H1 (cell line): ENCODE results near the gene AQP6. TPM values are rescaled to one million over a fixed set of nuclear protein-coding genes. Genes with fewer than 3 reads are reported as not detected.
A peak's percentile ranks its signal among the peaks of the same experiment; 100 is the strongest.

Experiments used
- CTCF ChIA-PET: fragments of 300-600 bp; sonication (Branson Sonifier 250); formaldehyde crosslinking; loops from one replicate; lab custom pipeline; 2021; ENCODE audit not compliant: partially characterized antibody; lab: Charles Lee
- POLR2A ChIA-PET: fragments of 300-600 bp; sonication (Branson Sonifier 250); formaldehyde crosslinking; loops from one replicate; lab custom pipeline; 2021; ENCODE audit warnings: inconsistent platforms; ENCODE audit not compliant: partially characterized antibody; lab: Charles Lee
- DNase-seq, 2 experiments: peaks; one replicate each; pipeline versions ENCODE4 v3.0.0 to v3.0.0-alpha.2; 2010 to 2022; ENCODE audit warnings: low spot score in 2 of 2, low read depth in 1 of 2, mixed read lengths in 1 of 2
- FAIRE-seq: peaks from 2 replicates; lab custom pipeline; 2011; peaks lifted over from hg19 to GRCh38; lab: Jason Lieb, UNC
- H2AFZ ChIP-seq: 2 replicates; pipeline ENCODE4 v1.8.1; 2012; ENCODE audit warnings: low read length, inconsistent platforms
- H2AK5ac ChIP-seq: 2 replicates; pipeline ENCODE4 v1.6.1; 2013; ENCODE audit warnings: low read depth, low read length
- H2BK120ac ChIP-seq: replicated peaks from 2 replicates; pipeline ENCODE3; 2013; ENCODE audit warnings: low read depth, low read length, inconsistent platforms
- H2BK12ac ChIP-seq: 2 replicates; pipeline ENCODE4 v1.6.1; 2013; ENCODE audit warnings: low read depth, low read length
- H2BK15ac ChIP-seq: 2 replicates; pipeline ENCODE4 v1.6.1; 2013; ENCODE audit warnings: low read length
- H2BK20ac ChIP-seq: 2 replicates; pipeline ENCODE4 v1.6.1; 2013; ENCODE audit warnings: low read length
- H2BK5ac ChIP-seq: 2 replicates; pipeline ENCODE4 v1.6.1; 2013; ENCODE audit warnings: low read depth, low read length
- H3K14ac ChIP-seq: 2 replicates; pipeline ENCODE4 v1.6.1; 2013; ENCODE audit warnings: inconsistent platforms; ENCODE audit not compliant: insufficient read length
- H3K18ac ChIP-seq: 2 replicates; pipeline ENCODE4 v1.6.1; 2013; ENCODE audit warnings: low read length; ENCODE audit errors: extremely low read depth
- H3K23ac ChIP-seq: 2 replicates; pipeline ENCODE4 v1.6.1; 2013; ENCODE audit warnings: inconsistent platforms; ENCODE audit not compliant: insufficient read length
- H3K23me2 ChIP-seq: 2 replicates; pipeline ENCODE4 v1.6.1; 2013; ENCODE audit warnings: low read depth, low read length
- H3K27ac ChIP-seq: 2 replicates; pipeline ENCODE4 v1.6.1; 2011; ENCODE audit warnings: low read depth, low read length, inconsistent platforms
- H3K27me3 ChIP-seq, 4 experiments: replicated peaks in 1 of 4; 1 replicate in 1 of 4; 2 replicates in 3 of 4; pipeline versions ENCODE4 v1.6.1 to v1.8.1; 2011 to 2013; ENCODE audit warnings: low read length in 3 of 4, mild to moderate bottlenecking in 3 of 4, inconsistent platforms in 2 of 4, mixed read lengths in 2 of 4, moderate library complexity in 1 of 4; ENCODE audit not compliant: control insufficient read depth in 3 of 4, insufficient read depth in 3 of 4; ENCODE audit errors: extremely low read depth in 1 of 4
- H3K36me3 ChIP-seq, 4 experiments: 2 replicates each; pipeline versions ENCODE4 v1.6.1 to v1.8.1; 2011 to 2013; ENCODE audit warnings: mild to moderate bottlenecking in 4 of 4, low read length in 3 of 4, moderate library complexity in 2 of 4, control low read depth in 1 of 4, inconsistent platforms in 1 of 4; ENCODE audit not compliant: insufficient read depth in 4 of 4, control insufficient read depth in 2 of 4
- H3K4ac ChIP-seq: replicated peaks from 2 replicates; pipeline ENCODE3; 2013; ENCODE audit warnings: low read length, low read depth, mixed read lengths, inconsistent platforms; ENCODE audit not compliant: insufficient read length
- H3K4me1 ChIP-seq, 4 experiments: replicated peaks in 1 of 4; 1 replicate in 1 of 4; 2 replicates in 3 of 4; pipeline versions ENCODE4 v1.6.1 to v1.8.1; 2011 to 2013; ENCODE audit warnings: low read length in 3 of 4, inconsistent platforms in 2 of 4, mixed read lengths in 1 of 4; ENCODE audit not compliant: insufficient read depth in 4 of 4, control insufficient read depth in 3 of 4
- H3K4me2 ChIP-seq, 2 experiments: 2 replicates each; pipeline versions ENCODE4 v1.6.1 to v1.8.1; 2011 to 2013; ENCODE audit warnings: low read depth in 2 of 2, low read length in 2 of 2, control low read depth in 1 of 2, inconsistent platforms in 1 of 2, mild to moderate bottlenecking in 1 of 2; ENCODE audit not compliant: insufficient read depth in 1 of 2
- H3K4me3 ChIP-seq, 4 experiments: fragments of 200-600, 300-600 bp in 1 of 4; sonication (generic), shearing (Covaris generic), sonication (Bioruptor Twin) in 1 of 4; 2 replicates each; pipeline versions ENCODE4 v1.5.1 to v1.8.1; 2011 to 2016; ENCODE audit warnings: low read length in 4 of 4, low read depth in 3 of 4, control low read depth in 2 of 4, inconsistent platforms in 2 of 4, mild to moderate bottlenecking in 2 of 4, mixed read lengths in 1 of 4, moderate library complexity in 1 of 4; ENCODE audit not compliant: insufficient read depth in 2 of 4; ENCODE audit errors: extremely low read depth in 1 of 4
- H3K56ac ChIP-seq: replicated peaks from 2 replicates; pipeline ENCODE3; 2013; ENCODE audit warnings: low read depth, mild to moderate bottlenecking, mixed read lengths, low read length, inconsistent platforms; ENCODE audit not compliant: insufficient read length
- H3K79me1 ChIP-seq: 2 replicates; pipeline ENCODE4 v1.6.1; 2013; ENCODE audit warnings: low read depth, low read length, control low read depth
- H3K79me2 ChIP-seq, 2 experiments: 2 replicates each; pipeline versions ENCODE4 v1.6.1 to v1.8.1; 2012 to 2013; ENCODE audit warnings: low read length in 2 of 2, mild to moderate bottlenecking in 2 of 2, inconsistent platforms in 1 of 2; ENCODE audit not compliant: insufficient read depth in 2 of 2, control insufficient read depth in 1 of 2
- H3K9ac ChIP-seq, 4 experiments: replicated peaks in 1 of 4; 1 replicate in 1 of 4; 2 replicates in 3 of 4; pipeline versions ENCODE4 v1.6.1 to v1.8.1; 2011 to 2013; ENCODE audit warnings: low read depth in 3 of 4, low read length in 3 of 4, control low read depth in 2 of 4, mild to moderate bottlenecking in 2 of 4, moderate library complexity in 2 of 4, inconsistent platforms in 1 of 4; ENCODE audit errors: extremely low read depth in 1 of 4
- H3K9me3 ChIP-seq, 2 experiments: 2 replicates each; pipeline versions ENCODE4 v1.6.1 to v1.8.1; 2012 to 2013; ENCODE audit warnings: mild to moderate bottlenecking in 2 of 2, moderate library complexity in 2 of 2, control low read depth in 1 of 2, inconsistent platforms in 1 of 2, low read depth in 1 of 2, low read length in 1 of 2, mixed read lengths in 1 of 2; ENCODE audit not compliant: insufficient read depth in 2 of 2
- H4K20me1 ChIP-seq, 2 experiments: replicated peaks in 1 of 2; 2 replicates each; pipeline versions ENCODE3 to v1.8.1; 2011 to 2013; ENCODE audit warnings: inconsistent platforms in 2 of 2, low read length in 2 of 2, mild to moderate bottlenecking in 1 of 2; ENCODE audit not compliant: insufficient read depth in 2 of 2, control insufficient read depth in 1 of 2
- H4K5ac ChIP-seq: 2 replicates; pipeline ENCODE4 v1.6.1; 2013; ENCODE audit warnings: low read length, low read depth, mixed read lengths, inconsistent platforms; ENCODE audit not compliant: insufficient read length
- H4K8ac ChIP-seq: 2 replicates; pipeline ENCODE4 v1.8.0; 2013; ENCODE audit warnings: mild to moderate bottlenecking, moderate library complexity, low read length, inconsistent platforms; ENCODE audit not compliant: insufficient read depth; ENCODE audit errors: extremely low read depth
- H4K91ac ChIP-seq: replicated peaks from 2 replicates; pipeline ENCODE3; 2013; ENCODE audit warnings: low read length, mixed read lengths, inconsistent platforms; ENCODE audit not compliant: insufficient read length
- RFX5 ChIP-seq: IDR thresholded peaks from 2 replicates; pipeline ENCODE4 v1.6.1; 2011; ENCODE audit warnings: low read depth, low read length, improper control_type of control experiment, borderline replicate concordance
- WGBS, 2 experiments: shearing (Covaris generic) in 1 of 2; methylation state at CpG; one replicate each; pipeline versions ENCODE4 v1.1.6 to v1.1.7; 2013 to 2015; ENCODE audit warnings: low lambda C conversion rate in 2 of 2, mixed read lengths in 2 of 2, inconsistent platforms in 1 of 2, low coverage in 1 of 2, missing lambda C conversion rate in 1 of 2; ENCODE audit not compliant: insufficient replicate concordance in 2 of 2, insufficient coverage in 1 of 2, insufficient read length in 1 of 2; ENCODE audit errors: extremely low coverage in 1 of 2, missing lambda C conversion rate in 1 of 2; 5-methylcytosine and 5-hydroxymethylcytosine counted together
- polyA plus RNA-seq, 7 experiments: library from polyadenylated mRNA; depleted of rRNA in 3 of 7; stranded (reverse) in 5 of 7; unstranded in 2 of 7; fragments of >200 nt in 5 of 7; fragments of 200-250 nt in 2 of 7; gene quantifications; 1 replicate in 5 of 7; 2 replicates in 1 of 7; 4 replicates in 1 of 7; pipeline versions ENCODE4 v1.2.1 to v1.2.3, GENCODE V29; 2011 to 2013; ENCODE audit warnings: missing spikeins in 2 of 7, mixed read lengths in 2 of 7
- total RNA-seq: library from RNA; stranded (reverse); fragmentation: NEBNext Ultra II Directional; extraction: Animal tissue kit (Norgen Biotek cat#: 25700); gene quantifications from 2 replicates; pipeline ENCODE4 v1.2.1, GENCODE V29; 2021

Gene AQP6
- total and polyA plus RNA-seq, 2 of the 8 experiments (the other 6 are each of a cell fraction or from before 2014, with no cell fraction given), result 0.03 to 0.17 TPM

GRCh38 chr12:49970658-49971057 is 2.1 kb upstream of the AQP6 start:
- Histone ChIP-seq H4K91ac (no peak overlapping the region), H3K9ac (no peak overlapping the region), H3K36me3 (no peaks in the 10 kb centered on the region), H3K23me2 (no peaks in the 10 kb centered on the region), H3K79me2 (no peaks in the 10 kb centered on the region), H2BK20ac (no peak overlapping the region), H3K27me3 (peaks cover 0 to 22% (median 9%) of the 10 kb centered on the region in 4 experiments; a peak in 6 of 7 replicates), H3K4me3 (no peak overlapping the region), H3K14ac (no peak overlapping the region), H3K18ac (peak overlapping the region; percentile 48; the same call in 1 of the 2 replicates), H3K56ac (no peak overlapping the region), H3K4me1 (peaks cover 0 to 9% (median 6%) of the 10 kb centered on the region in 4 experiments; a peak in 5 of 7 replicates), H3K23ac (no peak overlapping the region), H2AK5ac (no peak overlapping the region), H2BK12ac (0 out of 2 replicates have a peak overlapping the region, but pooled peaks have one; percentile 17), H2BK120ac (no peak overlapping the region), H4K5ac (no peak overlapping the region), H3K9me3 (no peaks in the 10 kb centered on the region), H2BK15ac (no peak overlapping the region; the same call in 1 of the 2 replicates), H4K8ac (no peak overlapping the region), H2AFZ (no peak overlapping the region), H2BK5ac (no peak overlapping the region), H4K20me1 (no peaks in the 10 kb centered on the region), H3K27ac (no peak overlapping the region), H3K4ac (no peak overlapping the region), H3K79me1 (no peaks in the 10 kb centered on the region), H3K4me2 (no peak overlapping the region)
- FAIRE-seq, result no peak
- no peak for TF ChIP-seq RFX5
- POLR2A ChIA-PET, result no interaction called here
- no peak for DNase-seq
- 81% methylated on average over 7 of the region's 10 CpGs; no CpG with 5 or more reads in 1 of the 2 experiments for WGBS, 2 experiments
- CTCF ChIA-PET, result interaction anchor here (1.1 to 23.0 kb wide), 8 partner anchors 10 to 102 kb away, joined by 3 to 420 read pairs (median 124); partner anchors contain the start of gene ASIC1
